HG03196 (cell line): ENCODE results near the gene KRTAP24-1.

Experiments
- ATAC-seq: cut with Tn5 transposase; IDR thresholded peaks from one replicate; pipeline ENCODE4 v1.9.1; 2021; ENCODE audit not compliant: unreplicated experiment

The KRTAP24-1 gene

GRCh38 chr21:30234643-30235042 lies 48.1 kb downstream of the KRTAP24-1 start:
- ATAC-seq = no peak

- ATAC-seq = no peak
Measured at GRCh38 chr21:30234050-30234449, 48.7 kb downstream of the KRTAP24-1 start.

- no peak for ATAC-seq
Measured at GRCh38 chr21:30233228-30234020, 49.3 kb downstream of the KRTAP24-1 start.

GRCh38 chr21:30232011-30232410 lies 50.7 kb downstream of the KRTAP24-1 start:
- ATAC-seq = no peak
